Muscle of leg (tissue), 11 donors: Measurements from ENCODE around the gene ACOT11. TPM values are rescaled to one million over a fixed set of nuclear protein-coding genes. Genes with fewer than 3 reads are reported as not detected.

Source experiments
- DNase-seq: peaks from one replicate; pipeline ENCODE4 v3.0.0; 2013
- H3K27ac ChIP-seq: one replicate; pipeline ENCODE4 v1.5.1; 2013; ENCODE audit warnings: mild to moderate bottlenecking, low read length, control low read depth
- H3K27me3 ChIP-seq: one replicate; pipeline ENCODE4 v1.6.1; 2013; ENCODE audit warnings: low read length; ENCODE audit not compliant: control insufficient read depth, insufficient read depth
- H3K36me3 ChIP-seq: one replicate; pipeline ENCODE4 v1.6.1; 2013; ENCODE audit warnings: low read length; ENCODE audit not compliant: control insufficient read depth, insufficient read depth
- H3K4me1 ChIP-seq: one replicate; pipeline ENCODE4 v1.6.1; 2013; ENCODE audit warnings: low read length; ENCODE audit not compliant: control insufficient read depth, insufficient read depth
- H3K4me3 ChIP-seq: one replicate; pipeline ENCODE4 v1.5.1; 2013; ENCODE audit warnings: low read length, control low read depth
- H3K9me3 ChIP-seq: replicated peaks from 2 replicates; pipeline ENCODE4 v1.6.1; 2013; ENCODE audit warnings: low read depth, low read length; ENCODE audit not compliant: control insufficient read depth
- WGBS: methylation state at CpG from one replicate; pipeline ENCODE4 v1.1.5; 2013; ENCODE audit warnings: missing lambda C conversion rate; ENCODE audit not compliant: insufficient coverage; 5-methylcytosine and 5-hydroxymethylcytosine counted together
- polyA plus RNA-seq, 8 donors: library from polyadenylated mRNA; unstranded; fragments of 120-200 nt; gene quantifications; one replicate each; pipeline versions ENCODE4 v1.2.1 to v1.2.3, GENCODE V29; 2013; ENCODE audit warnings: inconsistent platforms in 1 of 8, low replicate concordance in 1 of 8; ENCODE audit not compliant: insufficient read length in 8 of 8, insufficient read depth in 1 of 8
- total RNA-seq: library from RNA; stranded (reverse); fragments of 120-200 nt; gene quantifications from one replicate; pipeline ENCODE4 v1.2.4, GENCODE V29; 2013

ACOT11 gene
- total and polyA plus RNA-seq, 9 donors, result 2.8 to 10.1 (median 5.6) TPM

DNA sequence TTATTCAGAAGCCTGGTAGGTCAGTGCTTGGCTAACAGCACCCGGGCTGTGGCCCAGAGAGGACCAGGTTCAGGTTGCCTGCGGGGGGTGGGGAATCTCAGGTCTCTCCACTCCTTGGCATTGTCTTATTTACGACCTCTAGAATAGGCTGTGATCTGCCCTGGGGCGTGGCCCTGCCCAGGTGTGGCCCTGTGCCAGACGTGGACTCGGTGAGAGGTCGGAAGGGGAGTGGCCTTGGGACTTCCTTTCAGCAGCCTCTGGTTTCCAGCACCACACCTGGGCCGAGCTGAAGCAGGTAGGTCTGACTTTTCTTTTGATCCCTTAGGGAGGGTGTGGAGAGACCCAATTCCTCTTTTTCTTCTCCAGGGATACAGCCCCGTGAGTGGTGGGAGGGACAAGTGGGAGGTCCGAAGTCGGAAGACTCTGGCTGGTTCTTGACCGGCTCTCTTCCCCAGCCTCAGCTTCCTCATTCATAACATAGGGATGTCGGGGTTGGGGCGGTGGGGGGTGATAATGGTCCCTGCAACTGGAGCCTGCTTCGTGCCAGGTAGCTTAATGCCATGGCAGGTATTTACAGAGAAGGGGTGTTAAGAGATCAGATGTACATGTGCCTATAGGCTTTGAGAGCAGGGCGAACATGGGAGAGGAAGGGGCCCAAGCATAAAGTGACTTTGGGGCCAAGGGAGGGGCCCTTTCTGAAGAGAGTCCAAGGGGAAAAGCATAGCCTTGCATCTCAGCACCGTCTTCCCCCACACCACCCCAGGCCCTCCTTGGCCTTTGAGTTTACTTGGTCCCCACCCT is 16.5 kb downstream of the ACOT11 start:
- 83% methylated on average over 6 of the region's 17 CpGs for WGBS
- Histone ChIP-seq H3K9me3 (no peaks in the 10 kb centered on the region), H3K27me3 (no peaks in the 10 kb centered on the region), H3K36me3 (peaks cover 2% of the 10 kb centered on the region), H3K4me3 (no peak overlapping the region), H3K27ac (no peak overlapping the region), H3K4me1 (peaks cover 14% of the 10 kb centered on the region)
- DNase-seq, result no peak

DNA sequence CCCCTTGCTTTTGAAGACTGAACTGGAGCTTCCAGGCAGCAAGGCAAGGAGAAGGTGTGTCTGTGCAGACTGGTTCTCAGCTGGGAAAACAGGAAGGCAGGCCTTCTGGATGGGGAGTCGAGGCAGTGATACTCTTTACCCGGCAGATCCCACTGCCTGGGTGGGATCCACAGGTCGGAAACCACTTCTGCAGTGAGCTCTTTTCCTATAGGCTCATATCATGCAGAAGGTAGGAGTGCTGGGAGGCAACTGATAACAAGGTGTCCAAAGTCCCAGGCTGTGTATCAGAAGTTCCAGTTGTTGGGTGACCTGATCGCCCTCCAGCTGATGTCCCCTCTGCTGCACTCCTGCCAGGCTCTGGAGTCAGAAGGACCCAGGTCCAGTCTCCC is 17.1 kb downstream of the ACOT11 start:
- no peak for DNase-seq
- 78% methylated on average over 4 of the region's 4 CpGs for WGBS
- H3K27me3 ChIP-seq, result no peaks in the 10 kb centered on the region
- H3K27ac ChIP-seq, result no peak overlapping the region
- H3K4me1 ChIP-seq, result peaks cover 8% of the 10 kb centered on the region
- H3K9me3 ChIP-seq, result no peaks in the 10 kb centered on the region
- H3K36me3 ChIP-seq, result peaks cover 2% of the 10 kb centered on the region
- no peak overlapping the region for H3K4me3 ChIP-seq

DNA sequence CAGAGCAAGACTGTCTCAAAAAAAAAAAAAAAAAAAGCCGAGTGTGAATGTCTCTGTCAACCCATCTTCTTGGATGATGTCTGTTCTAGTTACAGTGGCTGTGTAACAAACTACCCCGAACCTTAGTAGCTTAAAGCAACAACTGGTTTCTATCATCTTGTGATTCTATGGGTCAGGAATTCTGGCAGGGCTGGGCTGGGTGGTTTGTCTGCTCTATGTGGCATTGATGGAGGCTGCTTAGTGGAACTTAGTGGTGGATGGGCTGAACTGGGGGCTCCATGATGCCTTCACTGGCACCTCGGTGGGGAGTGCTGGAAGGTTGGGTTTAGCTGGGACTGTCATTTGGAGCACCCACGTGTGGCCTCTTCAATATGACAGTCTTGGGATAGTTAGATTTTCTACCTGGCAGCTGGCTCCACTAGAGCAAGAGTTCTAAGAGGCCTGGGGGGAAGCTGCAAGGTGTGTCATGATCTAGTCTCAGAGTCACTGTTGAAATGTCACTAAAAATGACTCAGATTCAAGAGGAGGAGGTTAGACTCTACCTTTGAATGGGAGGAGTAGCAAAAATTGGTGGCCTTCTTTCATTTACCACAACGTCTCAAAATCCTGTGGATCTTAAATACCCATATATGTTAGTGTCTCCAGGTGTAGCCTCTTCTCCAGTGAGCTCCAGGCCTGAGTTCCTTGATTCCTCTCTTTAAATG is 18.6 kb downstream of the ACOT11 start:
- H3K9me3 ChIP-seq, result no peaks in the 10 kb centered on the region
- no peak for DNase-seq
- H3K27ac ChIP-seq, result no peak overlapping the region
- H3K27me3 ChIP-seq, result no peaks in the 10 kb centered on the region
- H3K4me1 ChIP-seq, result peaks cover 11% of the 10 kb centered on the region
- H3K4me3 ChIP-seq, result no peak overlapping the region
- H3K36me3 ChIP-seq, result peaks cover 2% of the 10 kb centered on the region
- 90% methylated on average over 3 of the region's 5 CpGs for WGBS

DNA sequence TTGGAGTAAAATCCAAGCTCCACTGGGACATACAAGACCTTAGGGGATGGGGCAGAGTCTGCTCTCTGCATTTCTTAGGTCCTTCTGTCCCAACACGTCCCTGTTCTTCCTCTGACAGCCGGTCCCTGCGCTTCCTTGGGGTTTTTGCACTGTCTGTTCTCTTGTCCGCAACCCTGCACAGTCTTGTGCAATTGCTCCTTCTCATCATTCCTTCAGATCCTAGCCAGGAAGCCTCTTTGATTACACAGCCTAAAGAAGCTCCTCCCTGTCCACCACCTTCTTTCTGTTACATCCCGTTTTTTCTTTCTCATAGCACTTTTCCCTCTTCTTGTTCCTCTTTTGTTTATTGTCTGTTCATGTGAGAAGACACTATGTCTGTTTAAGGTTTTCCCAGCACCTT is 19.9 kb downstream of the ACOT11 start:
- DNase-seq, result no peak
- no peaks in the 10 kb centered on the region for H3K9me3 ChIP-seq
- peaks cover 19% of the 10 kb centered on the region for H3K4me1 ChIP-seq
- WGBS, result 49% methylated on average over 4 of the region's 5 CpGs
- no peak overlapping the region for H3K4me3 ChIP-seq
- peaks cover 2% of the 10 kb centered on the region for H3K36me3 ChIP-seq
- no peaks in the 10 kb centered on the region for H3K27me3 ChIP-seq
- no peak overlapping the region for H3K27ac ChIP-seq

DNA sequence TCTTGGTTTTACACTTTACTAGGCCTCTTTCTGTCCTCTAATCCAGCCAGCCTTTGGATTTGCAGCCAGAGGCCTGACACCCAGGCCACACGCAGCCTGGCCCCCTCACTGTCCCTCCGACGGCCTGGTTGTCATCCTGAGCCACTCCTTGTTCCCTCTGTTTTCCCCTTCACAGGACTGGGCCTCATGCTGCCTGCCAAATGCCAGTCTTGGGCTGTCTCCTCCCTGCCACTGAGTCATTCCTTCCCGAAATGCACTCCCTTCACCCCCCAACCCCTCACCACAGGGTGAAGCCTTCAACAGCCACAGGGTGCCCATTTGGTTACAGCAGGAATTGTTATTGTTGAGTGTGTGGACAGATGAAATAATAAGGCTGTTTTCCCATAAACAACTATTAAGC is 21.3 kb downstream of the ACOT11 start:
- H3K9me3 ChIP-seq, result no peaks in the 10 kb centered on the region
- H3K36me3 ChIP-seq, result peaks cover 2% of the 10 kb centered on the region
- H3K4me3 ChIP-seq, result no peak overlapping the region
- H3K4me1 ChIP-seq, result peaks cover 19% of the 10 kb centered on the region
- peak overlapping the region; percentile 7 for H3K27ac ChIP-seq
- DNase-seq, result no peak
- WGBS, result 48% methylated on average over 3 of the region's 4 CpGs
- H3K27me3 ChIP-seq, result no peaks in the 10 kb centered on the region

DNA sequence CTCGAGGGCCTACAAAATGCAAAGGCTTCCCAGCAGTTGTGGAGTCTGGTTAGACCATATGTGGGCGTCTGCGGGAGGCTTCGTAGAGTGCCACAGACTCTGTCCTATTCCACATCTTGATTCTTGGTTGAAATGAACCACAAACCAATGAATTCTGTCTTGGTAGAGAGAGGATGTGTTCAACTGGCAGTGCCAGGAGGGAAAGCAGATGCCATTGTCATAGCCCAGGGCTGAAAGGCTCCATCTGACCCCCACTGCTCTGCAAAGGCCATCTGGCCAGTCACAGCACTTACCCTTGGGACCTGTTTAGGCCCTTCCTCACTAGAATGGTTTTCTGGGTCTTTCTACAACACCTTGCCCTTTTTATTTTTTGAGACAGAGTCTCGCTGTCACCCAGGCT is 22.1 kb downstream of the ACOT11 start:
- 83% methylated on average over 1 of the region's 5 CpGs for WGBS
- H3K27ac ChIP-seq, result no peak overlapping the region
- H3K36me3 ChIP-seq, result peaks cover 2% of the 10 kb centered on the region
- no peaks in the 10 kb centered on the region for H3K9me3 ChIP-seq
- no peaks in the 10 kb centered on the region for H3K27me3 ChIP-seq
- no peak overlapping the region for H3K4me3 ChIP-seq
- H3K4me1 ChIP-seq, result peaks cover 25% of the 10 kb centered on the region
- DNase-seq, result no peak

DNA sequence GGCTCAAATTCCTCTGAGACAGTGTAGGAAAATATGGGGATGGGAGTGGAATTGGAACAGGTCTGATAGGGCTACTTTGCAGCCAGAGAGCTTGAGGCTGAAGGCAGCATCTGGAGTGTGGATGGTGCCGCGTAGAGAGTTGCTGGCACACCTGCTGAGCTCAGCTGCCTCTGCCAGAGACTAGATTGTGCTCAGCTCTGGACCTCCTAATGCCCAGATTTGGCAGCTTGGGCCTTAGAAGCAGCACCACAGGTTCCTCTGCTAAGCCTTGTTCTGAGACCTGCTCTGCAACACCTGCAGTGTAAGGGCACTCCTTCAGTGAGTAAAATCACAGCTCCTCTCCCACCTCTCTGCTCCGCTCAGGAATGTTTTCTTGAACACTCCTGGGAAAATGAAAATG is 23.3 kb downstream of the ACOT11 start:
- peaks cover 2% of the 10 kb centered on the region for H3K36me3 ChIP-seq
- H3K4me3 ChIP-seq, result no peak overlapping the region
- H3K4me1 ChIP-seq, result peaks cover 31% of the 10 kb centered on the region
- WGBS, result 54% methylated on average over 2 of the region's 3 CpGs
- no peak for DNase-seq
- H3K9me3 ChIP-seq, result no peaks in the 10 kb centered on the region
- no peak overlapping the region for H3K27ac ChIP-seq
- H3K27me3 ChIP-seq, result no peaks in the 10 kb centered on the region

DNA sequence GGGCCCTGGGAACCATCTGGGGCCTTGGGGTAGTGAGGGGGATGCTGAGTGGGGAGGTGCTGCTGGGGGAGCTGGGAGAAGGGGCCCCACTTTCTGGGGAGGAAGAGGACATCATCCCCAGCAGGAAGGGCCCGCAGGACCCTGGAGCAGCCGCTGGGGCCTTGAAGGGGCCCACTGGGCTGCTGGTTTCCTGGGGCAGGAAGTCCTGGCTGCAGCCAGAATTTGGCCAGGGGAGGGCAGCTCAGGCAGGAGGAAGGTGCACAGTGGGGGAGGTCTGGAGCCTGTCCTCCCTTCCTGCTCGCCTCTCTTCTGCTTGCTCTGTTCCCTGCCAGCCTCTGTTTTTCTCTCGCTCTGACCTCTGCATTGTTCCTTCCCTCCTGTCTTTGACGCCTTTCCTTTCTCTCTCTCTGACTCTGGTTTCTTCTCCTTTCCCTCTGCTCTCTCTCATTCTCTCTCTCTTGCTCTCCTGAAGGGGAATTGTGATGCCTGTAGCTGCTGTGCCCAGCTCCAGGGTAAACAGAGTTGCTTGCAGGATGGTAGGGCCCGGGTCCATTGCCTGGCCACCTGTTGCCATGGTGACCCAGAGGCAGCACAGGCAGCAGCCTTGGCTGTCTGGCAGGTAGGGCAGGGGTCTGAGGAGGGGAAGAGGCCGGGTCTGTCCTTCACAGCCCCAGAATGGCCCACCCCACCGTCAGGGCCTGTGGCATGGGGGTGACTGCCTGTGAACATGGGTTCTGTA is 23.9 kb downstream of the ACOT11 start:
- Histone ChIP-seq H3K4me1 (peaks cover 31% of the 10 kb centered on the region), H3K27ac (no peak overlapping the region)

DNA sequence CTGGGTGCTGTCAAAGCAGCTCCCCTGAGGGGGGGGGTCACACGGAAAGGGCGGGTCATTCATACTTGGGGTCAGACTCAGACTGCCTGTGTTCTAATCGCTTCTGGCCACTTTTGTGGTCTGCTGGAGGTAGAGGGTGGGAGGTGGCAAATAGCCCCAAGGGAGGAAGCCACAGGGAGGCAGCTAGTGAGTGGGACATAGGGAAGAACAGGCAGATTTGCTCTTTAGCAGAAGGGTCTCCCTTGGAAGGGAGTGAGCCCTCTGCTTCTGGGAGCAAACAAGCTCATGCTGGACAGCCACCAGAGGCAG is 24.5 kb downstream of the ACOT11 start:
- no peaks in the 10 kb centered on the region for H3K27me3 ChIP-seq
- H3K36me3 ChIP-seq, result peaks cover 2% of the 10 kb centered on the region
- no peak for DNase-seq
- no peak overlapping the region for H3K27ac ChIP-seq
- H3K9me3 ChIP-seq, result no peaks in the 10 kb centered on the region
- H3K4me1 ChIP-seq, result peaks cover 31% of the 10 kb centered on the region
- no peak overlapping the region for H3K4me3 ChIP-seq
- WGBS, result 80% methylated on average over 1 of the region's 3 CpGs

More for the DNA sequence above, 23.9 kb downstream of the ACOT11 start:
- no peak overlapping the region for H3K4me3 ChIP-seq
- WGBS, result 16% methylated on average over 6 of the region's 8 CpGs
- no peaks in the 10 kb centered on the region for H3K9me3 ChIP-seq
- no peak for DNase-seq
- peaks cover 2% of the 10 kb centered on the region for H3K36me3 ChIP-seq
- no peaks in the 10 kb centered on the region for H3K27me3 ChIP-seq

DNA sequence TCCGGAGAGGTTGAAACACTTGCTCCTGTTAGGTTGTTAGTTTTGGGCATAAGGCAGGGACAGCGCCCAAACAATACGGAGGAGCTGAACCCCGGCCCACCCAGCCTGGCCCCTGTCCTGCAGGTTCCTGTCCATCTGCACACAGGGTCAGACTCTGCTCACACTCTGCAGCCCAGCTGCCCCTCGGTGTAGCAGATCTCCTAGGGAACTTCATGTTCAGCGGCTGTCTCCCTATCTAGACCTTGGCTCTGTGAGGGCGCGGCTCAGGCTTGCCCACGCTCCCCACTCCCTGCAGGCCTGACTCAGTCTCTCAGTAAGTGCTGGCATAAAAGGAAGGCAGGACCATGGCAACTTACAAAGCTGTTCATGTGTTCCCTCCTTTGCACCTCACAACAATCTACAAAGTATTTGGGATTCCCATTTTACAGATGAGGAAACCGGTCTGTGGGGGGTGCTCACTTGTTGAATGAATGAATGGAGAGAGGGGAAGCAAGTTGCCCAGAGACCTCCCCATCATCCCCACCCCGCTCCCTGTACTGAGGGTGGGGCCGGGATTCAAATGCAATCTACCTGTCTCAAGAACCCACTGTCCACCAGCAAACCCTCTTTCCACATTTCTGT is 26.2 kb downstream of the ACOT11 start:
- H3K27me3 ChIP-seq, result no peaks in the 10 kb centered on the region
- 87% methylated on average over 8 of the region's 12 CpGs for WGBS
- no peaks in the 10 kb centered on the region for H3K36me3 ChIP-seq
- no peak overlapping the region for H3K4me3 ChIP-seq
- H3K27ac ChIP-seq, result no peak overlapping the region
- H3K9me3 ChIP-seq, result no peaks in the 10 kb centered on the region
- H3K4me1 ChIP-seq, result peaks cover 38% of the 10 kb centered on the region
- DNase-seq, result no peak
